DMS 273 (cell line): ENCODE measurements around the gene RPA1.
"Not testable (repeated sequence)": the region's sequence is repeated elsewhere in the genome, so short reads cannot be mapped to it uniquely, and the experiment has no call there.

Experiments
- DNase-seq: peaks from one replicate; lab custom pipeline; 2025; ENCODE audit not compliant: unreplicated experiment; lab: John Stamatoyannopoulos, UW

Gene RPA1

DNA sequence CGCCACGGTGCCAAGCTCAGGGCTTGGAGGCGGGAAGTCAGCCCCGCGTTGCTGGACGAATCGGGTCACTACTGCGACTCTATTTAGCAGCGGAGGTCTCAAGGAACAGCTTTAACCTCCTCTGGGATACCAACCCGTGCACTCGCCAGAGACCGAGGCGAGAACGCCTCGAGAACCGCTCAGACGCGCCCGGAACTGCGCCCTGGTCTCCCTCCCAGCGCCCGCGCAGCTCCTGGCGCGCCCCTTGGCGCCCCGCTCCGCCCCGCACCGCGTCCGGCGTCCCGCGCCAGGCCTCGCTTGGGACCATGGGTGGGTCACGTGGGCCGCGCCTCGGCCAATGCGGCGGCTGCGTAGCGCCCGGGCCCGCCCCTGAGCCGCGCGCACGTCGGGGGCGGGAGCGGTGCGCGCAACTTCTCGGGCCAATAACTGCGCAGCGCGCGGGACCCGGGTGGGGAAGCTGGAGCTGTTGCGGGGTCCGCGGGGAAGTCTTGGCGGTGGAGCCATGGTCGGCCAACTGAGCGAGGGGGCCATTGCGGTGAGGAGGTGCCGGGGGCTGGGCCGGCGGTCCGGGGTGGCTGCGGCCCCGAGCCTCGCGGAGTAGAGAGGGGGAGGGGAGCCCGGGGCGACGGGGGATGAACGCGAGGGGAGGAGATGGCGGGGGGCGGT, at the start of gene RPA1, which contains the start of gene SMYD4:
Gene RPA1 (plus strand): TSS at position 414 of the 666 bp plus-strand sequence. CDS start 89 bp downstream, at position 503.
Gene SMYD4 (minus strand): TSS at position 311 of the 666 bp plus-strand sequence. CDS start 1,908 bp downstream, outside the sequence.
- DNase-seq: peak; percentile 95

GRCh38 chr17:1782171-1782567, 47.6 kb upstream of the RPA1 start:
- no peak for DNase-seq

DNA sequence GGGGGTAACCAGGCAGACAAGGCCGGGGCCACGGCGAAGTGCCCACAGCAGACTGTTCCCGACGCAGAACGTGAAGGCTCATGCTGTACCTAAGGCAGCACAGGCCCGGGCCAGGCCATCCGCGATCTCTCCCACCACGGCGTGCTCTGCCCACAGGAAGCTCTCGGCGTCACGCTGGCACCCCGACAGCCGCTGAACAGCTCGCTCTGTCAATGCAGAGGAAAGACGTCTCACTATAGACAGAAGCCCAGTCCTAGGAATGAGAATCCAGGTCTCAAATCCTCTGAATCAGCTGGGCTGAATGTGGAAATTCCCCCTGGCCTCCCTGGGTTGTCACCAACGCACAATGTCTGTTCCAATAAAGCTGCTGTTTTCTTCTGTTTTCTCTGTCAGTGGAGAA, 46.5 kb upstream of the RPA1 start:
- DNase-seq: no peak

GRCh38 chr17:1783834-1784611, 45.8 kb upstream of the RPA1 start:
- peak; percentile 44 for DNase-seq

GRCh38 chr17:1785930-1786329, 43.9 kb upstream of the RPA1 start:
- DNase-seq: no peak

DNA sequence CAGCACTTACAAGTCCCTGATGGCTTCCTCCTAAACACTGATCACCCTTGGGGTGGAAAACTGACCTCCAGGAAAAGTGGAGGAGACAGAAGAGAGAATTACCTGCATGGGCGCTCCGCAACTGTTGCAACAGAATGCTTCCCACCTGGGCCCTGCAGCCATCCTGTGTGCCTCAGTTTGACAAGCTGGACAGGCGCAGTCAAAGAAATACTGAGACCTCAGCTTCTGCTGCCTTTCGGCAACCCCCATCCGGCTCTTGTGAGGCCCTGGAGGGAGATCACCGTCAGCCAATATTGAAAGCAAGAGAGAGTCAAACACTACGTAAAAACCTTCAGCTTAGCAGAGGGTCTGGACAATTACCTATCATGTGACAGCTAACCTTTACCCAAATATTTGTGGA, 43.1 kb upstream of the RPA1 start:
- DNase-seq: no peak

DNA sequence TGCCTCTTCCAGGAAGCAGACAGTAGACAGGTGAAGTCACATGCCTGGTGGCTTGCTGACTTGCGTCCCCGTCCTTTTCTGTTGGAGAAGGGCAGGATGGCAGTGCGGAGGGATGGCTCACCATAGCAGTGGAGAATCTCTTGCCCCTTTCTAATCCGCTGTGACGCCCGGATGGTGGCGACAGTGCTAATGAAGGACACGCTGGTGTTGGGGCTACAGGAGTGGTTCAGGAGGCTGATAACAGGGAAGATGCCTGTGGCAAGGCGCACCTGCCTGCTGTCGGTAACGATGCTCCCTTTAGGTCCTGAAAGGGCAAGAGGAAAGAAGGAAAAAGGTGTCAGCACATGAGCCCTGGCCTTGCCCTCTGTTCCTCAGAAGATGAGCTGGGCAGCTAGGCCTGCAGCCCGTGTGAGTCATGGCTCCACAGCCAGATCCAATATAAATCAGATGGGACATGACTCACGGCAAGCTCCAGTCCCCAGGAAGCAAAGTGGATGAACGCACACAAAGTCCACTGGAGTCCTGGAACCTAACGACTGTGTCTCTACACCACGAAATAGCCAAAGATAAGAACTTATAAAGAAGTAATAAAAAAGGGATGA, 42.4 kb upstream of the RPA1 start:
- no peak for DNase-seq

DNA sequence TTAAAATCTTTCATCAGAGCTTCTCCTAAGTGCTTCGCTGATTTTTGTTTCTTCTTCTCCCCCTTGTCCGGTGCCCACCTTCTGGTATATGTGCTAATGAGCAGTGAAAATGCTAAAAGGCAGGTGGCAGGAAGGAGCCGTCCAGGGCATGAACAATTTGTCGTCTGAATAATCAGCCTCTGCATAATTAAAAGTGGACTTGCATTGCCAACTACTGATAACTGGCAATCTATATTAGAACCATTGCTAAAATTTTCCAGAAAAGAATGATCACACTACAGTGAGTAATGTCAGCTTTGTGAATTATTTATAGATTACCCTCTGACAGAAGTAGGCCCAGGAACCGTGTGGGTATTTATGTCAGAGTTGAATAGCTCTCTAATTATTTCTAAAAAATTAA, 39.9 kb upstream of the RPA1 start:
- peak; percentile 49 for DNase-seq

GRCh38 chr17:1792495-1793446, 37.0 kb upstream of the RPA1 start:
- no peak for DNase-seq

GRCh38 chr17:1793447-1793806, 36.4 kb upstream of the RPA1 start:
- DNase-seq: peak; percentile 46

DNA sequence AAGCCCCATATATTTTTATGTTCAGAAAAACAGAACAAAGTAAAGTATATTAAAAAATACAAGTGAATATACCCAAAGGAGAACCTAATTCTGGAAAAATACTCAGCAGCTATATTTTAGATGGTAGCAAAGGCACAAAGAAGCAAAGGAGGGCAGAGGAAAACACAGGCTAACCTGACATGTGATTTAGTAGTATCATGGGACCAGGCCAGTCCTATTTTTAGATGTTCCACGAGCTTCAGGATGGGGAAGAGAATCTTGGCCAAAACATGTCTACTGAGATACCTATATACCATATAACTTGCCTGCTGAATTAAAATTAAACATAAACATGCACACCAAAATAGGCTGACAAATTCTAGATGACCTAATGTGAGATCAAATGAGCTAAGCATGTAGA, 33.0 kb upstream of the RPA1 start:
- DNase-seq: no peak

DNA sequence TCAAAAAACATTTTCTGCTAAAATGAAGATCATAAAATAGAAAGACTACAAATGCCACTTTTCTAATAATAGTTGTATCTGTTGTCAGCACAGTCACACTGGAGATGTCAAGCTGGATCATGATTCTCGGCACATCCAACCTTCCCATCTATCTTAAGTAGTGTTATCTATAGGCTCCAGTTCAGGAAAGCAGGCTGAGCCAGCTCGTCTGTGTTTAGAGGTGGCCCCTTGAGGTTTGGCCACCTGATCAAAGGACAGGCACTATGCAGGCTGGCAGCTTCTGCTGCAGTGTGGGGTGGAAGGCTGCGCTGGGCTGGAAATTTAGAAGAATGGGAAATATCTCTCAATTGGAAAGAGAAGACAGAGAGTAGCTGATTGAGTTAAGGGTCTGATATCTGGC, 32.5 kb upstream of the RPA1 start:
- DNase-seq: no peak

GRCh38 chr17:1797846-1798245, 32.0 kb upstream of the RPA1 start:
- DNase-seq: not testable (repeated sequence)

- no peak for DNase-seq
Measured at GRCh38 chr17:1800240-1800639, 29.6 kb upstream of the RPA1 start.

DNA sequence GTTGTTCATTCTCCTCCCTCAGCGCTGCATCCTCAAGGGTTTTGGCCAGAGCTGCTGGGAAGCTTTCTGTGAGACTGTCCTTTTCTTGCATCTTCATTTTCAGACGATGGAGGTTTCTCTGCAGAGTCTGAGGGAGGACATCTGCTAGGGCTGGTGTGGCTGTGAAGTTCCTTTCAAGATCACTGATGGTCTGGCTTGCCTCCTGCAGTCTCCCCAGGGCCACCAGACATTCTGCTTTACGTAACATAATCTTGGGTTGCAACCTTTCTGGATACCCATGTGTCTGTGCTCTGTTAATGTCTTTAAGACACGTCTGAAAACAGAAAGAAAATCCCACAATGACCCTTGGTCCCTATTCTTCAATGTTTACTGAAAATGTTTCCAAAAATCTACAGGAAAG, 29.1 kb upstream of the RPA1 start:
- no peak for DNase-seq

DNA sequence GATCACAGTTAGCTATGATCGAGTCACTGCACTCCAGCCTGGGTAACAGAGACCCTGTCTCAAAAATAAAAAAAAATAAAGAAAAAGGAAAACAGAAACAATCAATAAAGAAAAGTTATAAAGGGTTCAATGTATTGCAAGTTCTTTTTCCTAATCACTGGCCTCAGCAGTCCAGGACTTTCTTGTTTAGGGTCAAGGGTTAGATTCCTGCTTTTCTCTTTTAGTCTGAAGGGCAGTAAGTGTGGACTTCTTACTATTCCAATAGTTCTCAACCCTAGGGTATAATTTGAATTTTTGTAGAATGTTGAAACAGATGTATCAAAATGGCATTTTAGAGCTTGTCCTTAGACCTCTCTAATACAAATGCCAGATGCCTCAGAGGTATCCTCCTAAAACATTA, 27.4 kb upstream of the RPA1 start:
- no peak for DNase-seq

GRCh38 chr17:1803280-1803679, 26.5 kb upstream of the RPA1 start:
- DNase-seq: no peak

DNA sequence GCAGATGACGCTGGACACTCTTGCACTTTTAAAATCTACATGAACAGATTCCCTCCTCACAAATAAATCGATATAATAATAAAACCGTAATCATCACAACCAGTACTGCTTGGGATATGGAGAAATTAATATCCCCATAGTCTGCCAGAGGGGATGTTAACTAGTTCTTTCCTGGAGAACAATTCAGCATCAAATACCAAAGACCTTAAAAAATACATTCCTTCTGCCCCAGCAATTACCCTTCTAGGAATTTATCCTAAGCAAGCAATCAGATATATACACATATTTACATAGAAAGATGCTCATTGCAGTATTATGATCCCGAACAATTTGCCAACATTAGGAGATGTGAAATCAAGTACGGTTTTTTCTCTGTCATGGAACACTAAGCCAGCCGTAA, 21.9 kb upstream of the RPA1 start:
- DNase-seq: no peak

DNA sequence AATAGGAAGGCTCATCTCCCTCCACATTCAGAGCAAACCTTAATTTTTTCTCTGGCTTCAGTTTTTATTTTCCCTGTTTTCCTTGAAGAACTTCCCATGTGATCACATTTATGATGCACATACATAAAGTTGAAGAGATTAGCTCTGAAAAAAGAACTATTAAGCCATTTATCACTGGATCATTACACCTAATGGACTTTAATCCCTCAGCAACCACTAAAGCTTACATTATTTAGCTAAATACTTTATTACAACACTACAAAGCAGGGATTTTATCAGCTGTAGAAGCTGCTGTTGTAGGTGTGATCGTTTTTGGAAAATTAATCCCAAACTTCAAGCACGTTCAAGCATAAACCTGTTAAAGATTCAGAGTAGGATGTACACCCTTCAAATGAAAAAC, 21.2 kb upstream of the RPA1 start:
- DNase-seq: no peak

DNA sequence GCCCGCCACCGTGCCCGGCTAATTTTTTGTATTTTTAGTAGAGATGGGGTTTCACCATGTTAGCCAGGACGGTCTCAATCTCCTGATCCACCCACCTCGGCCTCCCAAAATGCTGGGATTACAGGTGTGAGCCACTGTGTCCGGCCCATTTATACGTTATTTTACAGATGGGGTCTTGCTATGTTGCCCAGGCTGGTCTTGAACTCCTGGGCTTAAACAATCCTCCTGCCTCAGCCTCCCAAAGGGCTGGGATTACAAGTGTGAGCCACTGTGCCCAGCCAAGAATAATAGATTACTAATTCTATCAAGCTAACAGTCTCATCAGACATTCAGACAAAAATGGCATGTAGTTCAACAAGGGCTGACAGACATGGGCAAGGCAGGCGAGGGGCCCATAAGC, 20.0 kb upstream of the RPA1 start:
- not testable (repeated sequence) for DNase-seq
